Osteoblast (primary cell): Measurements from ENCODE around the gene COL17A1. TPM values are rescaled to one million over a fixed set of nuclear protein-coding genes. Genes with fewer than 3 reads are reported as not detected.
A peak's percentile ranks its signal among the peaks of the same experiment; 100 is the strongest.

Experiments used
- DNase-seq: peaks from one replicate; pipeline ENCODE4 v3.0.0; 2011; ENCODE audit warnings: low spot score, mixed read lengths; ENCODE audit not compliant: insufficient read length; ENCODE audit errors: missing footprints
- H2AFZ ChIP-seq: 2 replicates; pipeline ENCODE4 v1.6.0; 2011; ENCODE audit warnings: mild to moderate bottlenecking, low read length
- H3K27ac ChIP-seq: 2 replicates; pipeline ENCODE4 v1.5.1; 2011; ENCODE audit warnings: mild to moderate bottlenecking, low read depth, low read length, moderate library complexity
- H3K27me3 ChIP-seq: 2 replicates; pipeline ENCODE4 v1.6.0; 2012; ENCODE audit warnings: mild to moderate bottlenecking, control low read depth, inconsistent platforms, low read length, moderate library complexity; ENCODE audit not compliant: insufficient read depth
- H3K36me3 ChIP-seq: 2 replicates; pipeline ENCODE4 v1.5.1; 2011; ENCODE audit warnings: mild to moderate bottlenecking, low read length, control low read depth, moderate library complexity; ENCODE audit not compliant: insufficient read depth
- H3K4me1 ChIP-seq: 2 replicates; pipeline ENCODE4 v1.5.1; 2011; ENCODE audit warnings: mild to moderate bottlenecking, low read length, control low read depth, moderate library complexity; ENCODE audit not compliant: insufficient read depth
- H3K4me2 ChIP-seq: 2 replicates; pipeline ENCODE4 v1.6.0; 2011; ENCODE audit warnings: mild to moderate bottlenecking, low read length; ENCODE audit not compliant: insufficient read depth
- H3K4me3 ChIP-seq: fragments of 200-600 bp; sonication (generic); 3 replicates; pipeline ENCODE4 v1.5.1; 2012; ENCODE audit warnings: mild to moderate bottlenecking, low read length, inconsistent platforms; ENCODE audit not compliant: insufficient read depth
- H3K79me2 ChIP-seq: 2 replicates; pipeline ENCODE4 v1.6.0; 2012; ENCODE audit warnings: mild to moderate bottlenecking, low read length, control low read depth, inconsistent platforms; ENCODE audit not compliant: insufficient read depth
- H3K9me3 ChIP-seq: 2 replicates; pipeline ENCODE4 v1.5.1; 2011; ENCODE audit warnings: low read depth, low read length, control low read depth
- H4K20me1 ChIP-seq: 2 replicates; pipeline ENCODE4 v1.6.0; 2012; ENCODE audit warnings: mild to moderate bottlenecking, low read length, control low read depth; ENCODE audit not compliant: insufficient read depth
- CTCF ChIP-seq: IDR thresholded peaks from 2 replicates; pipeline ENCODE4 v1.5.1; 2011; ENCODE audit warnings: mild to moderate bottlenecking, low read depth, low read length, moderate library complexity; ENCODE audit errors: extremely low read depth
- total RNA-seq: library from RNA; depleted of rRNA; stranded (reverse); fragments of >200 nt; gene quantifications from 2 replicates; pipeline ENCODE4 v1.2.3, GENCODE V29; 2012

Gene COL17A1
- total RNA-seq, 1 donor, result under 0.01 TPM

GRCh38 chr10:104053201-104053600, 32.5 kb downstream of the COL17A1 start:
- no peak overlapping the region for H3K4me2 ChIP-seq
- TF ChIP-seq CTCF, result no peak
- H3K27me3 ChIP-seq, result no peaks in the 10 kb centered on the region
- H2AFZ ChIP-seq, result no peak overlapping the region
- no peak overlapping the region for H3K27ac ChIP-seq
- H4K20me1 ChIP-seq, result no peaks in the 10 kb centered on the region
- no peaks in the 10 kb centered on the region for H3K9me3 ChIP-seq
- peaks cover 29% of the 10 kb centered on the region for H3K4me1 ChIP-seq
- no peaks in the 10 kb centered on the region for H3K36me3 ChIP-seq
- DNase-seq, result no peak
- H3K4me3 ChIP-seq, result no peak overlapping the region
- no peaks in the 10 kb centered on the region for H3K79me2 ChIP-seq

- Histone ChIP-seq H3K4me1 (peaks cover 29% of the 10 kb centered on the region), H3K27me3 (no peaks in the 10 kb centered on the region), H4K20me1 (no peaks in the 10 kb centered on the region), H2AFZ (no peak overlapping the region), H3K9me3 (no peaks in the 10 kb centered on the region), H3K4me3 (no peak overlapping the region), H3K79me2 (no peaks in the 10 kb centered on the region), H3K36me3 (no peaks in the 10 kb centered on the region), H3K4me2 (no peak overlapping the region), H3K27ac (no peak overlapping the region)
- TF ChIP-seq CTCF, result no peak
- DNase-seq, result no peak
These were observed 33.2 kb downstream of the COL17A1 start for GRCh38 chr10:104052431-104052830.

- no peaks in the 10 kb centered on the region for H3K79me2 ChIP-seq
- H3K27me3 ChIP-seq, result no peaks in the 10 kb centered on the region
- no peak overlapping the region for H3K4me3 ChIP-seq
- H3K27ac ChIP-seq, result peak overlapping the region; percentile 10
- DNase-seq, result peak; percentile 95
- peaks cover 20% of the 10 kb centered on the region for H3K4me1 ChIP-seq
- H3K36me3 ChIP-seq, result no peaks in the 10 kb centered on the region
- H2AFZ ChIP-seq, result no peak overlapping the region
- TF ChIP-seq CTCF, result no peak
- no peaks in the 10 kb centered on the region for H3K9me3 ChIP-seq
- peak overlapping the region; percentile 76 for H3K4me2 ChIP-seq
- no peaks in the 10 kb centered on the region for H4K20me1 ChIP-seq
These were observed 36.0 kb downstream of the COL17A1 start for GRCh38 chr10:104049504-104050250.

- Histone ChIP-seq H3K4me3 (no peak overlapping the region), H3K79me2 (no peaks in the 10 kb centered on the region), H3K4me1 (peaks cover 14% of the 10 kb centered on the region), H3K27me3 (no peaks in the 10 kb centered on the region), H3K36me3 (no peaks in the 10 kb centered on the region), H2AFZ (no peak overlapping the region), H3K4me2 (no peak overlapping the region), H3K9me3 (no peaks in the 10 kb centered on the region), H4K20me1 (no peaks in the 10 kb centered on the region), H3K27ac (no peak overlapping the region)
- no peak for DNase-seq
- no peak for TF ChIP-seq CTCF
These were observed 39.0 kb downstream of the COL17A1 start for GRCh38 chr10:104046651-104047050.
